Hematopoietic multipotent progenitor cell treated with erythropoietin and hydrocortisone succinate and interleukin-3 and kit ligand, for 15 days (in vitro differentiated cells): ENCODE measurements around the gene OR11H1.
"Not testable (repeated sequence)": the region's sequence is repeated elsewhere in the genome, so short reads cannot be mapped to it uniquely, and the experiment has no call there.

Experiments
- DNase-seq: peaks from one replicate; pipeline ENCODE4 v3.0.0-alpha.2; 2015; ENCODE audit warnings: low spot score

The OR11H1 gene

DNA sequence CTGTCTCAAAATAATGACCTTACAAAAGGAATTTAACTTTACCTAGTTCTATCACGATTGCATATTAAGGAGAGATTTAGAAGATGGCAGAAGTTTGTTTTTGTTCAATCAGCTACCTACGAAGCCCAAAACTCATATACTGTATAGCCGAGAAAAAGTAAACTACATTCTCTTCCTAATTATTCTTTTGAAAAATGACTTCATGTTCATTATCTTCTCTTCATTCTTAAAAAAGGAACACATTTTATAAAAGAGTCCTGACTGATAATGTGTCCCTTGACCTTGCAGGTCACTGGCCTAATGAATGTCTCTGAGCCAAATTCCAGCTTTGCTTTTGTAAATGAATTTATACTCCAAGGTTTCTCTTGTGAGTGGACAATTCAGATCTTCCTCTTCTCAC is at the start of gene OR11H1:
OR11H1 (plus strand) TSS at position 301 of the 400 bp plus-strand sequence; CDS start at position 301, 0 bp downstream.
- DNase-seq = not testable (repeated sequence)

GRCh38 chr22:15509967-15510366 is 18.0 kb upstream of the OR11H1 start:
- not testable (repeated sequence) for DNase-seq

DNA sequence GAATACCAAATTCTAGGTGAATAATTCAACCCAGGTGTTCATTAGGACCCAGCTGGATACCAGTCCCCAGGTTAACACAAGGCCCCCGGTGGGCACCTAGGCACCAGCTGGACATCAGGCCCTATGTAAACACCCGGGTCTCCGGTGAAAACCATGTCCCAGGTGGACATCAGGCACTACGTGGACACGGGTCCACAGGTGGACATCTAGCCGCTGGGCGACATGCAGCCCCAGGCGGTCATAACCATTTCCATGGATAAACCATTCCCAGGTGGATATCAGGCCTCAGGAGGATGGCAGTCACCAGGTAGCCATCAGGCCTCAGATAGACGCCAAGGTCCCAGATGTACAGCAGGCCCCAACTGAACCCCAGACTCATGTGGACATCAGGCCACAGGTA is 12.1 kb upstream of the OR11H1 start:
- DNase-seq = not testable (repeated sequence)

DNA sequence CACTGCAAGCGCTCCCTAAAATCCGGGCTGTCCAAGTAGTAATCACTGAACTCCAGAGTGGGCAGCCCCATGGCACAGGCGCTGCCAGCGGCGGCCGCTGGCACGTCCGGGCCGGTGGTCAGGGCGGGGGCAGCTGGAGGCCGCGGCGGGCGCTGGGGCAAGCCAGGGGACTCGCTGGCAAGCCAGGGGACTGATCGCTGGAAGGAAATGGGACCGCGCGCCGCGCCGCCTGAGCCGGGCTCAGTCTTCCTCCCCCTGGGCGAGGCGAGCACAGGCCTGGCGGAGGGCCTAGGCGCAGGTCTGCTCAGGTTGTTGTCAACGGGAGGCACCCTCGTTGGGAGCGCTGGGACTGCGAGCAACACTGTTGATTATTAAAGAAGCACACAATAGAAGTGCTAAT is 25.8 kb downstream of the OR11H1 start:
- not testable (repeated sequence) for DNase-seq

- DNase-seq = not testable (repeated sequence)
Observed at GRCh38 chr22:15563461-15563860, 35.5 kb downstream of the OR11H1 start.

DNA sequence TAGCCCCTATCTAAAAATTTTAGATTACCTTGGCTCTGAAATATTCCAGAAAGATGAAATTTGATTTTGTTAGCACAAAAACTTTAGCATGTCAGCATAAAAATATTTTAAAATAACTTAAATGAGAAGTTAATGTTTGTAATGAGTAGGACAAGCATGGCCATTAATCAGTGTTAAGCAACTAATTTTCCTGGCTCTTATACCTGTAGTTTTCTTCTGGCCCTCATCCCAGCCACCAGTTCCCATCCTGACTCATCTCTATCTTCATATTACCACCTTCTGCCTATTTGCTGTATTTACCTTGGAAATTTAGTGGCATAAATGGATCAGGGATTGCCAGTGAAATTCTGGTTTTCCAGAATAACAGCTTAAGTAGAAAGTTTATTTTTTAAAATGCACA is 37.1 kb downstream of the OR11H1 start:
- DNase-seq = not testable (repeated sequence)
